ENCODE results near the gene BPIFA2. TPM values are rescaled to one million over a fixed set of nuclear protein-coding genes. Genes with fewer than 3 reads are reported as not detected.

Gene BPIFA2
- polyA plus RNA-seq, 3 donors = not detected

DNA sequence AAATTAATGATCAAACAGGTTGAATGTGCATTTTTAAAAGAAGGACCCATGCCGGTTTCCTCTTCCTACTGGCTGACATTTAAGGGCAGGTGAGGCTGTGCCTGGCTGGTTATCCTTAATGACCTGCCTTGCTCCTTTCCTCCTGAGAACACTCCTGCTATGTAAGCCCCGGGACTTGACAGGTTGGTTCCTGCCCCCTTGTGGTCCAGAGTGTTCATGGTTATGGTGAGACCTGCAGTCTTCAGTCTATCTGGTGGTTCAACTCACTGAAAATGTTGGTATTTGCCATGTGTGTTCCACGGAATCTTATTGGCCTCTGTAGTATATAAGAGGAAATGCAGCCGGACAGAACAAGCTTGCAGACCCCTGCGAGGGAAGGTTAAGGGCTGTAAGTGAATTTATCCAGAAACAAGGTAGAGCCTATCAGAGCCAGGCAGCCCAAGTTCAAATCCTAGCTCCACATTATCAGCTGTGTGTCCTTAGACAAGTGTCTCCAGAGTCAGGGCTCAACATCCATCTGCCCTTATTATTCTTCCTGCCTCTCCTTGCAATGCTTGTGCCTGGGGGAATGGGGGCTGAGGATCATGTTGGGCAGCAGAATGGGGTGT, 44.0 kb downstream of the BPIFA2 start:
- H3K36me3 ChIP-seq (replicated peaks in 1 of 2; ENCODE audit: control insufficient read depth in 1 of 2, insufficient read depth in 2 of 2, low read length in 2 of 2) = no peaks in the 10 kb centered on the region
- no peak overlapping the region for H3K9ac ChIP-seq (ENCODE audit: insufficient read depth, low read length, poor library complexity, severe bottlenecking)
- TF ChIP-seq, protein P1, sequence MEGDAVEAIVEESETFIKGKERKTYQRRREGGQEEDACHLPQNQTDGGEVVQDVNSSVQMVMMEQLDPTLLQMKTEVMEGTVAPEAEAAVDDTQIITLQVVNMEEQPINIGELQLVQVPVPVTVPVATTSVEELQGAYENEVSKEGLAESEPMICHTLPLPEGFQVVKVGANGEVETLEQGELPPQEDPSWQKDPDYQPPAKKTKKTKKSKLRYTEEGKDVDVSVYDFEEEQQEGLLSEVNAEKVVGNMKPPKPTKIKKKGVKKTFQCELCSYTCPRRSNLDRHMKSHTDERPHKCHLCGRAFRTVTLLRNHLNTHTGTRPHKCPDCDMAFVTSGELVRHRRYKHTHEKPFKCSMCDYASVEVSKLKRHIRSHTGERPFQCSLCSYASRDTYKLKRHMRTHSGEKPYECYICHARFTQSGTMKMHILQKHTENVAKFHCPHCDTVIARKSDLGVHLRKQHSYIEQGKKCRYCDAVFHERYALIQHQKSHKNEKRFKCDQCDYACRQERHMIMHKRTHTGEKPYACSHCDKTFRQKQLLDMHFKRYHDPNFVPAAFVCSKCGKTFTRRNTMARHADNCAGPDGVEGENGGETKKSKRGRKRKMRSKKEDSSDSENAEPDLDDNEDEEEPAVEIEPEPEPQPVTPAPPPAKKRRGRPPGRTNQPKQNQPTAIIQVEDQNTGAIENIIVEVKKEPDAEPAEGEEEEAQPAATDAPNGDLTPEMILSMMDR (IDR thresholded peaks at IDR 0.05) = no peak
- H3K79me2 ChIP-seq (ENCODE audit: insufficient read depth, low read length) = no peaks in the 10 kb centered on the region
- Mint-ChIP-seq H3K27ac (no peak overlapping the region), H3K36me3 (no peaks in the 10 kb centered on the region), H3K4me3 (no peak overlapping the region), H3K9me3 (no peaks in the 10 kb centered on the region), H3K27me3 (ENCODE audit: low read depth in 3 of 3) (peaks cover 8 to 19% (median 8%) of the 10 kb centered on the region in 3 donors), H3K4me1 (no peaks in the 10 kb centered on the region)
- no peak overlapping the region for H3K27ac ChIP-seq (ENCODE audit: low read depth in 1 of 2, low read length in 2 of 2)
- no peak overlapping the region for H3K4me3 ChIP-seq (replicated peaks in 1 of 3; ENCODE audit: low read depth in 2 of 3, low read length in 3 of 3)
- 8% methylated on average over 2 of the region's 5 CpGs for WGBS (ENCODE audit: insufficient coverage)
- no peaks in the 10 kb centered on the region for H4K20me1 ChIP-seq (ENCODE audit: insufficient read depth, low read length)
- no peak overlapping the region for H3K4me2 ChIP-seq (replicated peaks; ENCODE audit: extremely low read depth, low read length, poor library complexity, severe bottlenecking)
- DNase-seq = no peak
- intact Hi-C loops (cut with micrococcal nuclease) = no loop called here
- H3K27me3 ChIP-seq (ENCODE audit: control insufficient read depth in 2 of 2, insufficient read depth in 2 of 2, low read length in 2 of 2) = no peaks in the 10 kb centered on the region
- H3K4me1 ChIP-seq (ENCODE audit: control insufficient read depth in 1 of 2, insufficient read depth in 2 of 2, low read length in 2 of 2) = no peaks in the 10 kb centered on the region
- H3K9me3 ChIP-seq (replicated peaks in 1 of 2; ENCODE audit: control insufficient read depth in 1 of 2, insufficient read depth in 1 of 2, low read length in 2 of 2) = no peaks in the 10 kb centered on the region
- H2AFZ ChIP-seq (ENCODE audit: insufficient read depth, low read depth, low read length, poor library complexity, severe bottlenecking) = no peak overlapping the region

DNA sequence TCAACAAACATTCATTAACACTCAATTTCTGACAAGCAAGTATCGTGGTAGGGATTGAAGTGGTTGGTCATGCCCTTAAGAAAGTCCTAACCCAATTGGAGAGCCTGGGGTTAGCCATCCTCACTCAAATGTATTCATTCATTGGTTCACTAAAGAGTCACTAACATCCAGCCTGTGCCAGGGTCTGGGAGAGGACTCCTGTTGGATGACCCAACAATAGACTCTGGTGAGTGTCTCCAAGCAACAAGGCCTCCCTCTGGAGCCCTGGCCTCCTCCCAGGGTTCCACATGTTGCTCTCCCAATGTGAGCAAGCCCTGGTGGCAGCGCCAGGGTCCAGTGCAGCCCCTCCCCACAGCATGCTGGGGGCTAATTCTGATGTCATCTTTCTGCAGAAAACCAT, 49.1 kb downstream of the BPIFA2 start, which contains the start of gene BPIFA3:
Gene BPIFA3, plus strand, starts transcription at position 301 of the 400 bp plus-strand sequence. CDS start 185 bp downstream, outside the sequence.
- DNase-seq = no peak
- H3K4me3 Mint-ChIP-seq = no peak within 1 kb of the TSS
- no peaks in the 10 kb centered on the region for H3K36me3 Mint-ChIP-seq
- intact Hi-C loops (cut with micrococcal nuclease) = no loop called here
- no peaks in the 10 kb centered on the region for H3K79me2 ChIP-seq (ENCODE audit: insufficient read depth, low read length)
- WGBS (ENCODE audit: insufficient coverage) = 100% methylated on average over 1 of the region's 2 CpGs
- H3K27me3 Mint-ChIP-seq (ENCODE audit: low read depth in 3 of 3) = peaks cover 15 to 18% (median 18%) of the 10 kb centered on the region in 3 donors
- H3K4me1 Mint-ChIP-seq = no peaks in the 10 kb centered on the region
- H3K27me3 ChIP-seq (ENCODE audit: control insufficient read depth in 2 of 2, insufficient read depth in 2 of 2, low read length in 2 of 2) = no peaks in the 10 kb centered on the region
- no peak within 1 kb of the TSS for H2AFZ ChIP-seq (ENCODE audit: insufficient read depth, low read depth, low read length, poor library complexity, severe bottlenecking)
- TF ChIP-seq, protein P1 (IDR thresholded peaks at IDR 0.05) = no peak
- H3K9me3 ChIP-seq (replicated peaks in 1 of 2; ENCODE audit: control insufficient read depth in 1 of 2, insufficient read depth in 1 of 2, low read length in 2 of 2) = no peaks in the 10 kb centered on the region
- H3K36me3 ChIP-seq (replicated peaks in 1 of 2; ENCODE audit: control insufficient read depth in 1 of 2, insufficient read depth in 2 of 2, low read length in 2 of 2) = no peaks in the 10 kb centered on the region
- H3K27ac Mint-ChIP-seq = no peak within 1 kb of the TSS
- no peaks in the 10 kb centered on the region for H3K9me3 Mint-ChIP-seq
- H3K4me3 ChIP-seq (replicated peaks in 1 of 3; ENCODE audit: low read depth in 2 of 3, low read length in 3 of 3) = no peak within 1 kb of the TSS
- H3K27ac ChIP-seq (ENCODE audit: low read depth in 1 of 2, low read length in 2 of 2) = no peak within 1 kb of the TSS
- H4K20me1 ChIP-seq (ENCODE audit: insufficient read depth, low read length) = no peaks in the 10 kb centered on the region
- no peak within 1 kb of the TSS for H3K9ac ChIP-seq (ENCODE audit: insufficient read depth, low read length, poor library complexity, severe bottlenecking)
- H3K4me1 ChIP-seq (ENCODE audit: control insufficient read depth in 1 of 2, insufficient read depth in 2 of 2, low read length in 2 of 2) = no peaks in the 10 kb centered on the region
- H3K4me2 ChIP-seq (replicated peaks; ENCODE audit: extremely low read depth, low read length, poor library complexity, severe bottlenecking) = no peak within 1 kb of the TSS

All from CD14-positive monocyte (primary cell).